Stimulated activated naive CD4-positive, alpha-beta T cell (primary cell): Measurements from ENCODE around the gene FADD.

Source experiments
- DNase-seq, 6 experiments: peaks; one replicate each; lab custom pipeline; 2025; lab: John Stamatoyannopoulos, UW

Gene FADD

DNA sequence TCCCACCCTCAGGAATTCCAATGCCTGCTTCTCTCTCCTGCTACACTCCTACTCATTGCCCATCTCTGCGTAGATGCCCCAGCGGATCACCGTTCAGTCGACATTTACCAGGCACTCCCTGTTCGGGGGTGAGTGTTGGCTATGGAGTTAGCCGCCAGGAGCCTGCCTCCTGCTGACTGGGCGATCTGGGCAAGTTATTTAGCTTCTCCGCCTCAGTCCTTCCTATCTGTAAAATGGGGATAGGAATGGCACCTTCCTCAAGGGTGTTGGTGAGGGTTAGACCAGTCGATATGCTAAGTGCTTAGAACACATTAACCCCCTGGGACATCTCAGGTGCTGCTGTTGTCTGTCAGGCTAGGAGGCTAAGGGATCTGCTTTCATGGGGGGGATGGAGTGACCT is 30.9 kb downstream of the FADD start:
- no peak for DNase-seq

GRCh38 chr11:70240337-70240736 is 37.2 kb downstream of the FADD start:
- DNase-seq: no peak

DNA sequence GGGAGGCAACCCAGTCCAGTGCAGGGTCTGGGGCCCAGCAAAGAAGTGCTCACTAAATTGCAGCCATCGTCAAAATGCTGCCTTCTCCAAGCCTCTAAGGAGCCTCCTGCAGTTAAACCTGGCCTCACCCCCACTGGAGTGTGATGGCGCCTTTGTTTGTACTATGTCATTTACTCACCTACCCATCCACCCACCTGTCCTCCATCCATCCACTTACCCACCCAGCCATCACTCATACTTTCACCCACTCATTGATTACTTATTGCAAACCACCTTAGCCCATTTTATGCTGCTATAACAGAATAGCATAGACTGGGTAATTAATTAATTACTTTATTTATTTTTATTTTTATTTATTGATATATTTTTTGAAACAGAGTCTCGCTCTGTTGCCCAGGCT is 38.6 kb downstream of the FADD start:
- DNase-seq: no peak

- no peak for DNase-seq
Measured at GRCh38 chr11:70242885-70243284, 39.8 kb downstream of the FADD start.

GRCh38 chr11:70243912-70244652 is 41.0 kb downstream of the FADD start:
- DNase-seq: no peak

- DNase-seq: no peak
Measured at GRCh38 chr11:70244698-70245097, 41.6 kb downstream of the FADD start.

- DNase-seq: no peak
Measured at GRCh38 chr11:70246196-70246595, 43.1 kb downstream of the FADD start.

GRCh38 chr11:70247042-70247709 is 44.1 kb downstream of the FADD start:
- no peak for DNase-seq

GRCh38 chr11:70247710-70248072 is 44.6 kb downstream of the FADD start:
- no peak for DNase-seq

GRCh38 chr11:70250876-70251658 is 48.0 kb downstream of the FADD start:
- DNase-seq: no peak

DNA sequence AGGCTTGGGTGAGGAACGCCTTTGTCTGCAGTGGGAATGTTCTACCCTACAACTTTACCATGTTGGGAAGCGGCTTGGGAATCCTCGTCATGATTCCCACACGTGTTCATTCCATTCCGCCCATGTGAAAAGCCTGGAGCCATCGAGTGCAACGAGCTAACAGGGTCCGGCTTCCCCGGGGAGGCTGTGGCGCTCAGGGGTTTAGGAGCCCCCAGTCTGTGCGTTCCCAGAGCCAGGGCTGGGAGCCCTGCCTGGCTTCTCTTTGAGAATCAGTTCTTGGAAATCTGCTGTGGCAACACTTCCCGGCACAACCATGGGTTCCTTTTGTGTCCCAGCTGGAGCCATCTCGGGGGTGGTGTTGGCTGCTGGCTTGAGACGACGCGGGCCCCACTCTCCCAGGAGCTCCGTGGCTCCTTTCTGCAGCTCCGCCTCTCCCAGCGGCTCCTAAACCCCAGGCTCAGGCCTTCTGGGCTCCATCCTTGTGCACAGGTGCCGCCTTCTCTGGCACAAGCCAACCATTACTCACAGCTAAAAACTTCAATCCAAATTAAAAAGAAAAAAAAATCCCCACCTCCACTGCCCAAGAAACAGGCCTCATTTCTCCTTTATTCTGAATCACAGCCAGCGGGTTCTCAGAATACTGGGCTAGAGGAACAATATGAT is 48.7 kb downstream of the FADD start:
- no peak for DNase-seq

DNA sequence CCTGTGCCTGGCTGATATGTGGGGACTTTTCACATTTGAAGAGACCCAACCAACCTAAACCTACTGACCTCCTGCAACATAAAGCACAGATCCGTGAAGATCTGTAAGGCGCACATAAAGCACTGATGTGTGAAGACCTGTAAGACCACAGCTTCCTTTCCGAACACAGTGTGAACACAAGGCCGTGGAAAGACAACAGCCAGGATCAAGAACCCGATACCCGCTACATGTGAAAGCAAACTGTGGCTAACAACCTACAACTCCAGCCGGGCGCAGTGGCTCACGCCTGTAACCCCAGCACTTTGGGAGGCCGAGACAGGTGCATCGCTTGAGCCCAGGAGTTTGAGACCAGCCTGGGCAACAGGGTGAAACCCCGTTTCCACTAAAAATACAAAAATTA is 49.7 kb downstream of the FADD start:
- no peak for DNase-seq

DNA sequence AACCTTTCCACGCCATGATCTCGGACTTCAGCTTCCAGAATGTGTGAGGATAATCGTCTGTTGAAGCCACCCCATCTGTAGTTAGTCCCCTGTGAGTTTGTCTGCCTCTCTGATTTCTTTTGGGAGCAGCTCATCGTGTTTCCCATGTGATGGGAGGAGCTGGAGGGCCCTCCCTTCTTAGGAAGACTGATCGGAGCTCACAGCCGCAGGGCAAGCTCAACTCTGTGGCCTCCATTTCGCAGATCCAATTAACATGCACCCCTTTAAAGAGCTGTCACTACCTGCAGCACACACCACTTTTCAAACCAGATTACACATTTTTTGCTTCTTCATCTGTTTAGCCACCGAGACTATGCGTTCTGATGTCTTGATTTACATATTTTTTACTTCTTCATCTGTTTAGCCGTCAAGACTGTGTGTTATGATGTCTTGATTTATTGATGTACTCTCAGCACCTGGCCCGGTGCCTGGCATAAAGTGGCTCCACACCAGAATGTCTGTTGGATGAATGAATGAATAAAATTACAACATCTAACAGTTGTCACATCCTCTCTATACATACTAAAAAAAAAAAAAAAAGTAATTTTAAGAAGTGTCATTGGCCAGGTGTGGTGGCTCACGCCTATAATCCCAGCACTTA is 52.5 kb downstream of the FADD start:
- no peak for DNase-seq
